Measurements from ENCODE around the gene CAMK1D.

The CAMK1D gene

GRCh38 chr10:12400266-12400931 lies 51.1 kb downstream of the CAMK1D start:
- no peaks in the 10 kb centered on the region for H3K36me3 ChIP-seq
- no peaks in the 10 kb centered on the region for H3K9me3 ChIP-seq (ENCODE audit: severe bottlenecking)
- no peak for TF ChIP-seq CTCF (IDR thresholded peaks at IDR 0.05; ENCODE audit: low read depth, low read length)
- DNase-seq: no peak
- no peak overlapping the region for H3K27ac ChIP-seq
- H3K27me3 ChIP-seq (ENCODE audit: insufficient read depth, low read depth, severe bottlenecking): no peaks in the 10 kb centered on the region
- no peak overlapping the region for H3K4me3 ChIP-seq (ENCODE audit: low read depth, low read length)

GRCh38 chr10:12401466-12401865 lies 52.1 kb downstream of the CAMK1D start:
- no peak for DNase-seq
- Histone ChIP-seq H3K9me3 (ENCODE audit: severe bottlenecking) (no peaks in the 10 kb centered on the region), H3K36me3 (no peaks in the 10 kb centered on the region), H3K27me3 (ENCODE audit: insufficient read depth, low read depth, severe bottlenecking) (no peaks in the 10 kb centered on the region), H3K4me3 (ENCODE audit: low read depth, low read length) (no peak overlapping the region), H3K27ac (no peak overlapping the region)
- TF ChIP-seq CTCF (IDR thresholded peaks at IDR 0.05; ENCODE audit: low read depth, low read length): no peak

GRCh38 chr10:12403119-12403518 lies 53.8 kb downstream of the CAMK1D start:
- no peak overlapping the region for H3K27ac ChIP-seq

GRCh38 chr10:12405342-12406320 lies 56.3 kb downstream of the CAMK1D start:
- Histone ChIP-seq H3K27ac (no peak overlapping the region), H3K9me3 (ENCODE audit: severe bottlenecking) (no peaks in the 10 kb centered on the region), H3K36me3 (no peaks in the 10 kb centered on the region), H3K4me3 (ENCODE audit: low read depth, low read length) (no peak overlapping the region), H3K27me3 (ENCODE audit: insufficient read depth, low read depth, severe bottlenecking) (no peaks in the 10 kb centered on the region)
- TF ChIP-seq CTCF (IDR thresholded peaks at IDR 0.05; ENCODE audit: low read depth, low read length): no peak
- no peak for DNase-seq

More at GRCh38 chr10:12403119-12403518, 53.8 kb downstream of the CAMK1D start:
- Histone ChIP-seq H3K36me3 (no peaks in the 10 kb centered on the region), H3K4me3 (ENCODE audit: low read depth, low read length) (no peak overlapping the region), H3K9me3 (ENCODE audit: severe bottlenecking) (no peaks in the 10 kb centered on the region), H3K27me3 (ENCODE audit: insufficient read depth, low read depth, severe bottlenecking) (no peaks in the 10 kb centered on the region)
- no peak for TF ChIP-seq CTCF (IDR thresholded peaks at IDR 0.05; ENCODE audit: low read depth, low read length)
- no peak for DNase-seq

- Histone ChIP-seq H3K36me3 (no peaks in the 10 kb centered on the region), H3K4me3 (ENCODE audit: low read depth, low read length) (no peak overlapping the region), H3K9me3 (ENCODE audit: severe bottlenecking) (no peaks in the 10 kb centered on the region), H3K27me3 (ENCODE audit: insufficient read depth, low read depth, severe bottlenecking) (no peaks in the 10 kb centered on the region), H3K27ac (no peak overlapping the region)
- no peak for TF ChIP-seq CTCF (IDR thresholded peaks at IDR 0.05; ENCODE audit: low read depth, low read length)
- DNase-seq: no peak
Measured at GRCh38 chr10:12406764-12407400, 57.5 kb downstream of the CAMK1D start.

Data from WERI-Rb-1 (cell line).